HTR-8/SVneo (cell line): ENCODE measurements around the gene CETP.
"Not testable (repeated sequence)": the region's sequence is repeated elsewhere in the genome, so short reads cannot be mapped to it uniquely, and the experiment has no call there.

Experiments used
- DNase-seq: peaks from one replicate; pipeline ENCODE4 v3.0.0; 2011; ENCODE audit warnings: low spot score, mixed read lengths; ENCODE audit not compliant: insufficient read length
- FAIRE-seq: peaks from 2 replicates; lab custom pipeline; 2011; peaks lifted over from hg19 to GRCh38; lab: Jason Lieb, UNC

The CETP gene

GRCh38 chr16:56933828-56934598 is 27.7 kb upstream of the CETP start:
- DNase-seq (no peak), FAIRE-seq (no peak)

GRCh38 chr16:56934599-56935145 is 27.1 kb upstream of the CETP start:
- not testable (repeated sequence) for FAIRE-seq, DNase-seq

- no peak for FAIRE-seq
- no peak for DNase-seq
These were observed 26.5 kb upstream of the CETP start for GRCh38 chr16:56935201-56935600.

GRCh38 chr16:56936491-56936890 is 25.3 kb upstream of the CETP start:
- FAIRE-seq (no peak), DNase-seq (no peak)

GRCh38 chr16:56936950-56937349 is 24.8 kb upstream of the CETP start:
- FAIRE-seq: no peak
- no peak for DNase-seq

GRCh38 chr16:56938664-56939513 is 22.9 kb upstream of the CETP start:
- FAIRE-seq: no peak
- DNase-seq: no peak

GRCh38 chr16:56939801-56940200 is 21.9 kb upstream of the CETP start:
- FAIRE-seq: no peak

GRCh38 chr16:56941092-56941491 is 20.7 kb upstream of the CETP start:
- FAIRE-seq (no peak), DNase-seq (no peak)

More at GRCh38 chr16:56939801-56940200, 21.9 kb upstream of the CETP start:
- no peak for DNase-seq

GRCh38 chr16:56941856-56942331 is 19.9 kb upstream of the CETP start:
- no peak for FAIRE-seq
- no peak for DNase-seq

- no peak for FAIRE-seq
- DNase-seq: no peak
These were observed 17.9 kb upstream of the CETP start for GRCh38 chr16:56943761-56944375.

GRCh38 chr16:56944954-56945839 is 16.6 kb upstream of the CETP start:
- DNase-seq: no peak
- no peak for FAIRE-seq

GRCh38 chr16:56945847-56946527 is 15.8 kb upstream of the CETP start:
- no peak for FAIRE-seq

GRCh38 chr16:56946767-56947603 is 14.8 kb upstream of the CETP start:
- no peak for FAIRE-seq

More at GRCh38 chr16:56945847-56946527, 15.8 kb upstream of the CETP start:
- no peak for DNase-seq

GRCh38 chr16:56947604-56947995 is 14.2 kb upstream of the CETP start:
- DNase-seq (no peak), FAIRE-seq (no peak)

More at GRCh38 chr16:56946767-56947603, 14.8 kb upstream of the CETP start:
- DNase-seq: no peak

- no peak for FAIRE-seq
- no peak for DNase-seq
These were observed 13.5 kb upstream of the CETP start for GRCh38 chr16:56948234-56948633.

- DNase-seq (no peak), FAIRE-seq (no peak)
These were observed 11.7 kb upstream of the CETP start for GRCh38 chr16:56950051-56950450.

- DNase-seq (no peak), FAIRE-seq (no peak)
These were observed 11.3 kb upstream of the CETP start for GRCh38 chr16:56950455-56950854.
